ENCODE measurements around the gene PDLIM7.

GRCh38 chr5:177475563-177476427, 21.6 kb downstream of the PDLIM7 start:
- TF ChIP-seq CTCF (optimal IDR thresholded peaks at IDR 0.05 in 1 of 3, IDR thresholded peaks at IDR 0.05 in 1 of 3, conservative IDR thresholded peaks at IDR 0.05 in 1 of 3; ENCODE audit: extremely low read depth in 1 of 3, insufficient read depth in 2 of 3, low read length in 3 of 3) = no peak
- no peak for TF ChIP-seq EZH2 (IDR thresholded peaks at IDR 0.05; ENCODE audit: low read length)
